Measurements from ENCODE around the gene POLR1D.

DNA sequence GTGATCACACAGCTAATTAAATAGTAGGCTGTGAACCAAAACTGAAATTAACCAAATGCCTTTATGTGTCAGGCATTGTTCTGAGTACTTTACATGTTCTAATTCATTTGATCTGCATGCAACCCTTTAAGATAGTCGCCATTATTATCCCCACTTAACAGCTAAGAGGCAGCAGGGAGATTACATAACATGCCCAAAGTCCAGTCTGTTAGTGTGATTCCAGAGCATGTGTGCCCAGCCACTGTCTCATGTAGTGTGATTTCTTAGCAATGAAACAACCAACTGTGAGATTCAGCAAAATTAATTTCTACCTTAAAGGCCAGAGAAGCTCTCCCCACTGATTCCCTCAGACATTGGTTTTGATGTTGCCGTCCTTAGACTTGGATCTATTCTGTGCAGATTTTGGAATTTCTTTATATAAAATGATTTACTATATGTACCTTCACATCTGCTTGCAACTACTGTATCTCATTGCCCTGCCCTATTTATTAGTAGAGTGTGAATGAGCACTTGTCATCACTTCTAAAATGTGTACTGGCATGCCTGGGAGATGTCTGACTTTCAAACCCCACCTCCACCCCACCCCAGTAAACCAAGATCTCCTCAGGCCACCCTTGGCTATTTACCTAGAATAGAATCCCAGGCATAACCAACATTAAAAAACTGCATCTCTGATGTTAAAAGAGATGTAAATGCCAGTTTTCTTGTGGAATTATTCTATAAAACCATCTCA lies 41.2 kb downstream of the POLR1D start:
- TF ChIP-seq CTCF (IDR thresholded peaks at IDR 0.05; ENCODE audit: low read depth, low read length) (no peak), EZH2phosphoT487 (IDR thresholded peaks at IDR 0.05; ENCODE audit: low read depth) (no peak)

Measured in OCI-LY3 (cell line).